HG02571 (cell line): ENCODE measurements around the gene RSBN1L.
"Not testable (repeated sequence)": the region's sequence is repeated elsewhere in the genome, so short reads cannot be mapped to it uniquely, and the experiment has no call there.

Source experiments
- ATAC-seq: cut with Tn5 transposase; IDR thresholded peaks from one replicate; pipeline ENCODE4 v1.9.1; 2021; ENCODE audit warnings: mild to moderate bottlenecking, moderate library complexity; ENCODE audit not compliant: unreplicated experiment

Gene RSBN1L

DNA sequence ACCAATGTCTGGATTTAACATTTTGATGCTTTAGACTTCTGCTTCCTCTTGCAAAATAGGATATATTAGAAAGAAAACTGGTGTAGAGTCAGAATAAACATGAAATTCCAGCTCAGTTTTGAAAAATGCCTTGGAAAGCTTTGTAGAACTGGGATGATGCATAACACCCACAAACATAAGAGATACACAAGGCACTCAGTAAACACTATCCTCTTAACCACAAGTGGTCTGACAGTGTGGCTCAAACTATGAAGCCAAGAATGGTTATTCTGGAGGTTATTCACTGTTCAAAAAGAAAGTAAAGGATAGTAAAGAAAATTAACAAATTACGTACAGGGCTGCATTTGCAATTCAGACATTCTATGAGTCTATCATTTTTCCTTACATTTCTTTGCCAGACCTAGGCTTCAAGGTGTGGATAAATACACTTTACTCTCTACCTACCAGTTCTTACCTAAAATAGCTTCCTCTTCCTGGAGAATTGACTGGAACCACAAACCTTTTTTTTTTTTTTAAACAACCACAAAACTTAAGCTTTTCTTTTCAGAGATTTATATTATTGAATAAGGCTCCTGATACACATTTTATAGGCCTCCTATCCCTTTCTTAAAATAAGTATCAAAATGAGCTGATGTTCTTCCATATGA is 9.0 kb upstream of the RSBN1L start:
- ATAC-seq: no peak

- ATAC-seq: no peak
Observed at GRCh38 chr7:77687747-77688144, 8.5 kb upstream of the RSBN1L start.

GRCh38 chr7:77690289-77690688 is 6.0 kb upstream of the RSBN1L start:
- no peak for ATAC-seq

- no peak for ATAC-seq
Observed at GRCh38 chr7:77691892-77692491, 4.3 kb upstream of the RSBN1L start.

DNA sequence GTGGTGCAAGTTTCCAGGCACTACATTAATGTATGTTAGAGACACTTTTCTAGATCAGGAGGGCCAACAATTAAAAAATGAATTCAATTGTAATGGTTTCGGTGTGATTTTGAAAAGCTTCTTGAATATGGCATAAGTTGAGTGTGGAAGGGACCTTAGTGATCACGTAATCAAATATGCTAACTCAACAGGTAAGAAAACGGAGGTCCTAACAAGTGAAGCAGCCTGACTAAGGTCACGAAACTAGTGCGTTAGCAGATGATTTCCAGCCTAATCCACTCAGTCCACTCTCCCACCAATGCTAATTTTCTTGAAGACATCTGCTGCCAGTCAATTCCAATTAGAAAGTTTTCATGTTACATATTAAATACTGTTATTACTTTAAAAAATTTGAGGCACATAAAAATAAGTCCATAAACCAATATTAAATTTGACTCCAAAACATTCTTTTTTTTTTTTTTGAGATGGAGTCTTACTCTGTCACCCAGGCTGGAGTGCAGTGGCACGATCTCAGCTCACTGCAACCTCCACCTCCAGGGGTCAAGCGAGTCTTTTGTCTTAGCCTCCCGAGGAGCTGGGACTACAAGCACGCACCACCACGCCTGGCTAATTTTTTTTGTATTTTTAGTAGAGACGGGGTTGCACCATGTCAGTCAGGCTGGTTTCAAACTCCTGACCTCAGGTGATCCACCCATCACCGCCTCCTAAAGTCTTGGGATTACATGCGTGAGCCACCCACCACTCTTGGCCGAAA is 2.3 kb upstream of the RSBN1L start:
- ATAC-seq: no peak

DNA sequence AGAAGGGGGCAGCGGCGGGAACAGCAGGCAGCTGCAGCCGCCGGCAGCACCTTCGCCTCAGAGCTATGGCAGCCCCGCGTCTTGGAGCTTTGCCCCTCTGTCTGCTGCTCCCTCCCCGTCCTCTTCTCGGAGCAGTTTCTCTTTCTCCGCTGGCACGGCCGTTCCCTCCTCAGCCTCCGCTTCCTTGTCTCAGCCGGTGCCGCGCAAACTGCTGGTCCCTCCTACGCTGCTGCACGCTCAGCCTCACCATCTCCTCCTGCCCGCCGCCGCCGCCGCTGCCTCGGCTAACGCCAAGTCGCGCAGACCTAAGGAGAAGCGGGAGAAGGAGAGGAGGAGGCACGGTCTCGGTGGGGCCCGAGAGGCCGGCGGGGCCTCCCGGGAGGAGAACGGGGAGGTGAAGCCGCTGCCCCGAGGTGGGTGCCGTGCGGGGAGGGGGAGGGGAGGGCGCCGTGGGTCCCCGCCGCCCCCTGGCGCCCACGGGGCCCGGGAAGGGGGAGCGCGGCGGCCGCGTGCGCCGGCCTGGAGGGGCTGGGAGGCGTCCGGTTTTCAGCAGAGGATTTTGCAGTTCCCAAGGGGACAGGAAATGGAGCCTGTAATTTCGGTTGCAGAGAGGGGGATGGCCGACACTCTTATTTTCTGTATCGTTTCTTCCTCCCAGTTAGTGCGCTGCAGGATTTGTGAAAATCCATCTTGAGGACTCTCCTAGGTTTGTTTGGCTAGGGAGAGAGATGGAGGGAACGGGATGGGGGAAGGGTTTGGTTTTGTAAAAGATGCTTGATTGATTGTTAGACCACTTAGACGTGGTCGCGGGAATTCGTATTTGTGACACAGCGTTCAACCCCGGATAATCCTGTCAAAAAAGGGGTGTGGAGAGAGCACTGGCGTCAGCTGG is 630 bp downstream of the RSBN1L start:
- peak; percentile 31 for ATAC-seq

- ATAC-seq: no peak
Observed at GRCh38 chr7:77697535-77697831, 1.2 kb downstream of the RSBN1L start.

GRCh38 chr7:77698042-77698625 is 1.9 kb downstream of the RSBN1L start:
- ATAC-seq: no peak

GRCh38 chr7:77699056-77699455 is 2.8 kb downstream of the RSBN1L start:
- ATAC-seq: peak; percentile 23

DNA sequence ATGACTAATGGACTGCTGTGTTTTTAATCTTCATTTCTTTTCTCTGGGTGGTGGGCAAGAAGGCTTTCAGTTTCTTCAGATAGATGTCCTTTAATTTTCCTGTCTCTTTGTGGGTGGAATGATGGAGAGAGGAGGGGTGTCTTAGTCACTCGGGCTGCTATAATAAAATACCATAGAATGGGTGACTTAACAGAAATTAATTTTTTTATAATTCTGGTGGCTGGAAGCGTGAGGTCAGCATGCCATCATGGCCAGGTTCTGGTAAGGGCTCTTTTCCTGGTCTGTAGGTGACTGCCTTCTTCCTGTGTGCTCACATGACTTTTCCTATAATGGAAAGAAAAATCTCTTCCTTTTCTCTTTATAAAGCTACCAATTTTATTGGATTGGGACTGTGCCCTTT is 6.3 kb downstream of the RSBN1L start:
- ATAC-seq: no peak

GRCh38 chr7:77702968-77703472 is 6.8 kb downstream of the RSBN1L start:
- ATAC-seq: no peak

DNA sequence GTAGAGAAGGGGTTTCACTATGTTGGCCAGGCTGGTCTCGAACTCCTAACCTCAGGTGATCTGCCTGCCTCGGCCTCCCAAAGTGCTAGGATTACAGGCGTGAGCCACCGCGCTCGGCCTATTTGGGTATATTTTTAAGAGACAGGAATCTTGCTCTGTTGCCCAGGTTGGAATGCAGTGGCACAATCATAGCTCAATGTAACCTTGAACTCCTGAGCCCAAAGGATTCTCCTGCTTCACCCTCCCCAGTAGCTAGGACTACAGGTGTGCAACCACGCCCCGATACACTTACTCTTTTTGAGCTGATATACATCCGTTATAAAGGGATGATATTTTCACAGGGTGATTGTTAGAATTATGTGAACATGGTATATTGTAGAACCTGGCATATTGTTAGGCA is 7.4 kb downstream of the RSBN1L start:
- not testable (repeated sequence) for ATAC-seq

DNA sequence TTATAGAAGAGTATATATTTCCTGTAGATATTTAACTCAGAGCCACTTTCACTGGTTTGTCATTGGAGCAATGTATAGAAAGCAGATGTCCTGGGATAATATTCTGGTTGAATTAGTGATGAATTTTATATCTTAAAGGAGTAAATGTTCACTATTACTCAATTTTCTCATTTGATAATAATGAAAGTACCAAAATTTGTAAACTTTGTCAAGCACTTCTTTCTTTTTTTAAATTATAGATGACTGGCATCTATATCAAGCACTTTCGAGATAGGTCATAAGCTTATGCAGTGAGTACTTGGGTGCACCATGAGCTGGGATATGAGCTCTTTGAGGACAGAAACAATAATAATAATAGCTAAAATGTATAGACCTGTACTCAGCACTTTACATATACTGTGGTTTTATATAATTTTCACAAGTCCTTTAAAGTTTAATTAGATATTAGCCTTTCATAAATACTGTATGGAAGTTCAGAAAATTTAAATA is 11.3 kb downstream of the RSBN1L start:
- no peak for ATAC-seq

DNA sequence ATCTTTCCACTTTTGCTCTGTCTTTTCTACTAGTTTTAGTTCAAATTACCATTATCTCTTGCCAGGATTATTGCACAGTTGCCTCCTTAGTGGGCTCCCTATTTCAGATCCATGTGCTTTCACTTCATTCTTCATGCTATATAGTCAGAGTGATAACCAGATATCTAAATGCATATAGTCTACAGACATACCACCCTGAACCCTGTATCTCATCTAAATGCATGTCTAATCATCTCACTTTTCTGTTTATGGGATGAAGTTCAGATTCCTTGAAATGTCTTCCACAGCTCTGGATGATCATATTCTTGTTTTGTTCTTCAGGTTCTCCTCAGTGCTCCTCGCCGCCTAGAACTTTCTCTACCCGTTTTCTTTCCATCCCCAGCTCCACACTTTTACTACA is 13.8 kb downstream of the RSBN1L start:
- ATAC-seq: no peak

DNA sequence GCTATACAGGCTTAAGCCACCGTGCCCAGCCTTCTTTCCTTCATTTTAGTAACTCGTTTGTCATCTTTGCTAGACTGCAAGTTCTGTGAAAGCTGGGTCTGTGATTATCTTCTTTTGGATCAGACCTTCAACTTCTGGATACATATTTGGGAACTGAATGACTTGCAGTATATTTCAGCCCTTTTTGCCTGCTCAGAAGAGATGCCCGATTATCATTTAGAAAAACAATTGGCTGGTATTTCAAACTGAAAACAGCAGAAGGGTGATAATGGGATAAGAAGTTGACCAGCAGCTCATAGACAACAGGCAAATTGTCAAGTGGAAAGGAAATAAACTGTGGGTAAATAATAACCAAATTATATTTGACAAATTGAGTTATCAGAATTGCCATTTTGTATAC is 14.6 kb downstream of the RSBN1L start:
- ATAC-seq: no peak

- no peak for ATAC-seq
Observed at GRCh38 chr7:77714195-77714594, 17.9 kb downstream of the RSBN1L start.

GRCh38 chr7:77714931-77715330 is 18.7 kb downstream of the RSBN1L start:
- ATAC-seq: not testable (repeated sequence)

- ATAC-seq: no peak
Observed at GRCh38 chr7:77716804-77717203, 20.5 kb downstream of the RSBN1L start.

- not testable (repeated sequence) for ATAC-seq
Observed at GRCh38 chr7:77717566-77717965, 21.3 kb downstream of the RSBN1L start.

- no peak for ATAC-seq
Observed at GRCh38 chr7:77727527-77727926, 31.3 kb downstream of the RSBN1L start.
